Measurements from ENCODE around the gene RERE.
A peak's percentile ranks its signal among the peaks of the same experiment; 100 is the strongest.
"Not testable (repeated sequence)": the region's sequence is repeated elsewhere in the genome, so short reads cannot be mapped to it uniquely, and the experiment has no call there.

RERE gene

GRCh38 chr1:8796812-8797211 lies 20.6 kb downstream of the RERE start:
- no peak for DNase-seq

GRCh38 chr1:8794605-8795004 lies 22.8 kb downstream of the RERE start:
- DNase-seq, result peak; percentile 72

GRCh38 chr1:8791819-8792218 lies 25.6 kb downstream of the RERE start:
- DNase-seq, result no peak

GRCh38 chr1:8790987-8791386 lies 26.5 kb downstream of the RERE start:
- no peak for DNase-seq

- no peak for DNase-seq
Measured at GRCh38 chr1:8790478-8790877, 27.0 kb downstream of the RERE start.

GRCh38 chr1:8789314-8790214 lies 27.9 kb downstream of the RERE start:
- peak; percentile 64 for DNase-seq

GRCh38 chr1:8787218-8787617 lies 30.2 kb downstream of the RERE start:
- DNase-seq, result no peak

GRCh38 chr1:8786204-8786603 lies 31.2 kb downstream of the RERE start:
- not testable (repeated sequence) for DNase-seq

GRCh38 chr1:8782955-8783354 lies 34.5 kb downstream of the RERE start:
- no peak for DNase-seq

- DNase-seq, result no peak
Measured at GRCh38 chr1:8782001-8782620, 35.3 kb downstream of the RERE start.

GRCh38 chr1:8780405-8780804 lies 37.0 kb downstream of the RERE start:
- no peak for DNase-seq

GRCh38 chr1:8777867-8778266 lies 39.6 kb downstream of the RERE start:
- DNase-seq, result no peak

GRCh38 chr1:8776104-8776503 lies 41.3 kb downstream of the RERE start:
- DNase-seq, result no peak

GRCh38 chr1:8767006-8767405 lies 50.4 kb downstream of the RERE start:
- DNase-seq, result no peak

GRCh38 chr1:8765198-8765597 lies 52.2 kb downstream of the RERE start:
- DNase-seq, result no peak

GRCh38 chr1:8764293-8764937 lies 53.0 kb downstream of the RERE start:
- DNase-seq, result no peak

GRCh38 chr1:8763888-8764287 lies 53.6 kb downstream of the RERE start:
- no peak for DNase-seq

GRCh38 chr1:8754993-8755392 lies 62.4 kb downstream of the RERE start:
- no peak for DNase-seq

GRCh38 chr1:8754247-8754650 lies 63.2 kb downstream of the RERE start:
- no peak for DNase-seq

- no peak for DNase-seq
Measured at GRCh38 chr1:8753736-8754135, 63.7 kb downstream of the RERE start.

GRCh38 chr1:8752921-8753713 lies 64.3 kb downstream of the RERE start:
- no peak for DNase-seq

- DNase-seq, result no peak
Measured at GRCh38 chr1:8752411-8752810, 65.0 kb downstream of the RERE start.

GRCh38 chr1:8751984-8752383 lies 65.5 kb downstream of the RERE start:
- no peak for DNase-seq

Data from NCI-H510A (cell line).